GM18858 (cell line): ENCODE data around the gene FRMD4A.
"Not testable (repeated sequence)": the region's sequence is repeated elsewhere in the genome, so short reads cannot be mapped to it uniquely, and the experiment has no call there.

Experiments used
- ATAC-seq: cut with Tn5 transposase; IDR thresholded peaks from one replicate; pipeline ENCODE4 v1.9.1; 2021; ENCODE audit not compliant: unreplicated experiment

Gene FRMD4A

DNA sequence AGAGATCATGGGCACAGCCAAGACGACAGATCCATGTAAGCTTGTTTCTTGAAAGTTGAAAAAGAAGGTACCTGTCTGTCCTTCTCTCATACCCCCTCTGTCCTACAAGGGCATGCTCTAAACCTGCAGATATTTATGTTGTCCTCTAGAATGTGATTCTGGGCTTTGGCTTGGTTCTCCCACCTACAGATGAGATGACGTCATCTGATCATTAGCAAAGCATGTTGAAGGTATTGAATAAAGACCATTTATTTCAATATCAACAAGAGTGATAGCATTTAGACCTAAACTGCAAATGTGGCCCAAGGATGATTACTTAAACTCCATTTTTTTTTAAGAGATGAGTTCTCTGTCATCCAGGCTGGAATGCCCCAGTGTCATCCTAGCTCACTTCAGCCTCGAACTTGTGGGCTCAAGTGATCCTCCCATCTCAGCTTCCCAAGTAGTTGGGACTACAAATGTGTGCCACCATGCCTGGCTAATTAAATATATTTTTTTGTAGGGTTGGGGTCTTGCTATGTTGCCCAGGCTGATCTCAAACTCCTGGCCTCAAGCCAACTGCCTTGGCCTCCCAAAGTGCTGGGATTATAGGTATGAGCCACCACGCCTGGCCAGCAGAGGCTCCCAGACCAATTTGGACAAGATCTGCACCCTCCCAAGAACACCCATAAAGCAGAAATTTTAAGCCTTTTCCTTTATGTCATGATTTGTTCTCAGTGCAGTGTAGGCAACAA is 559.8 kb downstream of the FRMD4A start:
- ATAC-seq, result no peak

DNA sequence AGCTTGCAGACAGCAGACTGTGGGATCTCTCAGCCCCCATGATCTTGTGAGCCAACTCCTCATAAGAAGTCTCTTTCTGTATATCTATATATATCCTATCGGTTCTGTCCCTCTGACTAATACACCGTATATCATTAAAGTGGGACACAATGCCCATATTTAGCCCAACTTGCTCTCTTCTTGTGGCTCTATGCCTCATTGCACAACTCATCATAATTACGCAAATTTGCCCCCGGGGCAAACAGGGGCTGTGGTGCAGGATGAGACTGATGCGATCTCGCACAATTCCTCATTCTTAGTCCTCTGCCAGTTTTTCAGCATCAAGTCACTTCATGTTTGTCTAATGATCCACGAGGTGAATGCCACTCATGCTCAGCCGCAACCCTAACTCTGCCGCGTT is 560.8 kb downstream of the FRMD4A start:
- no peak for ATAC-seq

DNA sequence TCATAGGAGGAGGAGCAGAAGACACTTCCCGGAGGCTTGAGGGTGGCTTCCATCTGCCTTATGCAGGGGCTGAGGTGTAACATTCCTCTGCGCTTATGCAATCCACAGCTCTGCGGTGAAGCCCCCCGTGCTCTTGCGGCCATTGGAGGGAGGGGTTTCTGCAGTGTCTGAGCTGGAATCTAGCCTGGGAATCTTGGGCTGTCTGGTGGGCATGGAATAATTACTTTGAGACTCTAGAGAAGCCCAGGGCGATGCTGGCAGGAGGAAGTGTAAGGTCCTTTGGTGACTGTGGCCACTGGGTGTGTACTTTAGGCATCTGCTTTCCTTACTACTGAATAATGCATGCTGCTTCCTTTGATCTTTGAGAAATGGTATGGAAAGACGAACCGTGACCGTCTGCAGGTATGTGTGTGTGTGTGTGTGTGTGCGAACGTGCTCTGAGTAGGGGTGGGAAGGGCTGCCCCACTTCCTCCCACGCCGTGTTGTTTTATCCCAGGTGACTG is 563.0 kb downstream of the FRMD4A start:
- ATAC-seq, result no peak

DNA sequence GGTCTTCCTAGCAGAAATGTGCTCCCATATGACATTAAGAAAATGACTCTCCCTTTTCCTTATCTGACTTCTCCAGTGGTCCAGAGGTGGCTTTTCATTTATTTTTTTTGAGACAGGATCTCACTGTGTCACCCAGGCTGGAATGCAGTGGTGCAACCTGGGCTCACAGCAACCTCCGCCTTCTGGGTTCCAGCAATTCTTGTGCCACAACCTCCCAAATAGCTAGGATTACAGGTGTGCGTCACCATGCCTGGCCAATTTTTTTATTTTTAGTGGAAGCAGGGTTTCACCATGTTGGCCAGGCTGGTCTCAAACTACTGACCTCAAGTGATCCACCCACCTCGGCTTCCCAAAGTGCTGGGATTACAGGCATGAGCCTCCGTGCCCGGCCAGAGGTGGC is 563.6 kb downstream of the FRMD4A start:
- not testable (repeated sequence) for ATAC-seq

- ATAC-seq, result no peak
Measured at GRCh38 chr10:13765641-13766341, 564.9 kb downstream of the FRMD4A start.

- no peak for ATAC-seq
Measured at GRCh38 chr10:13761490-13762091, 569.1 kb downstream of the FRMD4A start.

DNA sequence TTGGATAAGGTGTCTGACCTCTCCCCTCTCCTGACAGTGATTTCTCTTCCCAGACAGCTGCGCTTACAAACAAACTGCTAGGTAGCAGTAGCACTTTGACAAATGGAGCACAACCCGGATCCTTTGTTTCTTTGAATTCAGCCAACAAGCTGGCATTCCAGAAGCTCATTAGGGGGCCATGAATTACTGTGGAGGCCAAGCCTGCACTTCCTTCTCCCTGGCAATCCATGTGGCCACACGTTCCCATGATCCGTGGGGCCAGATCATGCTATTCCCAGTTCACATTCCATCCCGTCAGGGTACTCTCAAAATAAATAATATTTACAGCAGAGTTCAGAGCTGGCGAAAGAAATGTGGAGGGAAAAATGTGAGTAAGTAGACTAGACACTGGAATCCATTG is 571.6 kb downstream of the FRMD4A start:
- ATAC-seq, result no peak

DNA sequence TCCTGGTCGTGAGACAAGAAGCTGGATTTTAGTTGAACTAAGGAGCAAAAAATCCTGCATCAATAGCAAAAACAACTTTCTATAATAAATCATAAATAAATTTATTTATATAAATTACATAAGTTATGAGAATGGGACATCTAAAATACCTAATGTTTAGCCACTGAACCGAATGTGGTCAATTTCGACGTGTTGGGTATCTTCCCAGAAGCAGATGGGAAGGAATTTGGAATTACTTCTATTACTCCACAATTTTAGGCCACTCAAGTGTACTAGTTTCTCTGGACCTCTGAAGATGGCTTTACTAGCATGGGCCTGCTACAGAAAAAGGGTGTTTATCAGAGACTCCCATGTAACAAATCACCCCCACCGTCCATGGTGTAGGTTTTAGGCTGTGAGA is 572.0 kb downstream of the FRMD4A start:
- no peak for ATAC-seq

- ATAC-seq, result no peak
Measured at GRCh38 chr10:13758312-13758711, 572.4 kb downstream of the FRMD4A start.

DNA sequence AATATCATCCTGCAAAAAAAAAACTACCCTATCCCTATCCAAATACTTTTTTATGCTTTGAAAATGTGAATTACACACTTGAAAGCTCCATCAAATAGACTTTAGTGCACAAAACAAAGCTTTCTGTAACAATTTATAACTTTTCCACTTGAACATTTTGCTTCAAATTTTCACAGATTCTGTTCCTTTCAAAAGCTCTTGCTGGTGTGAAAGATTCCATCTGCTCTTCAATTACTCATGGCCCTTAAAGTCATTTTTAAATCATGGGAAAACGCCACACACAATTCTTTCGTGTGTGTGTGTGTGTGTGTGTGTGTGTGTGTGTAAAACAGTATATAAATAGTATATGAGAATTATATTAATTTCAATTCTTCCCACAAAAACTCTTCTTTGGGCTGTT is 576.4 kb downstream of the FRMD4A start:
- ATAC-seq, result no peak

DNA sequence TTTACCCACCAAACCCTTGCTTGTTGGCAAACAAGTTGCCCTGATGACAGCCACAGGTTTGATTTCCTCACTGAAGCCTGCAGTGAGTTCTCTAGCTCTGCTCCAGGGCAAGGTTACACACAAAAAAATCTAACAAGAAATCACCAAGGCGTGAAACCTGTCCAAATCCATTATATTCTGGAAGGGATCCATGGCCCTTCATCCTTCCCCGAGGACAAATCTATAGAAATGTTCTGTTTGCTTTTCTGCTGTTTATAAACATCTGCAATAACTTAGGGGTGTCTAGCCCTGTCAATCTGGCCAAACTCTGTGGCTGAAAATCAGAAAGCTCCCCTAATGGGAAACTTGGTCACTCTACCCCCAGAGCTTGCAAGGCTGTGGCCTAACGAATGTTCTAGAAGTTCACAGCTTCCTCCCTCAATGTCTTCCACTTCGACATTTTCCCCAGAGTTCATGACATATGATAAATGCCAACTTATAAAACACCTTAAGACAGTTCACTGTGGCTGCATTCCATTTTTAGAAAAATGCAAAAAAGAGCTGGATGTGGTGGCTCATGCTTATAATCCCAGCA is 579.4 kb downstream of the FRMD4A start:
- no peak for ATAC-seq

- ATAC-seq, result no peak
Measured at GRCh38 chr10:13750299-13751190, 580.2 kb downstream of the FRMD4A start.

DNA sequence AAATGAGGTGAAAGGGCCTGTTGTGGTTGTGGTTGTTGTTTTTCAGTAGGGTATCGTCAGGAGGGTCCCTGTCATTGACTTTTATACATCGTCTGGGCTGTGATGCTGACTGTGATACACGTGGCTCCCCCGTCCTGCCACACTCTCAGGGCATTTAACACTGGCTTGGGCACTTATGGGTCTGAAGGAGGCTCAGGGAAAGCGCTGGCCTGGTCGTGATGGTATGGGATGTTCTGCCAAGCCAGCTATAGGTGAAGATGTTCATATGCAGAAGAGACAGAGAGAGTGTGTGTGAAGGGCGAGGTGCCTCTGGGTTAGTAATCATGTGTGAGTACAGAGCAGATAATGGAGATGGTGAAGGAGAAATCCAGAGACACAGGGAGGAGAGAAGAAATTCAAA is 585.5 kb downstream of the FRMD4A start:
- ATAC-seq, result no peak

DNA sequence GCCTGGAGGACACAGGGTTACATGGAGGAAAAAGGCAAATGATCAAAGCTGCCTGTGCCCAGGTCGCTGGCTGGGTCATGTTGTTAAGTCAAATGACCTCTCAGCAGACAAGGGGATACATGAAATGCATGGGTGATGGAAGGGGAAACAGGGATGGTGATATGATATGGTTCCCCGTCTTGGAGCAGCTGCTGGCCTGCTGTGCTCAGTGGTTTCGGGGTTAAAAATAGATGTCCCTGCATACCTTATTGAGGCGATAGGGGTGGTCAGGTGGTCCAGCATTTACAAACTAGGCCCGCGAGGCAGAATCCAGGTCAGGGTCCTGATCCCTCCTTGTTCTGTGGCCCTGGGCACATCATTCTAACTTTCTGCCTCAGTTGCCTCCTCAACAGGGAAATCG is 586.8 kb downstream of the FRMD4A start:
- ATAC-seq, result no peak

GRCh38 chr10:13743101-13743693 is 587.5 kb downstream of the FRMD4A start:
- no peak for ATAC-seq

DNA sequence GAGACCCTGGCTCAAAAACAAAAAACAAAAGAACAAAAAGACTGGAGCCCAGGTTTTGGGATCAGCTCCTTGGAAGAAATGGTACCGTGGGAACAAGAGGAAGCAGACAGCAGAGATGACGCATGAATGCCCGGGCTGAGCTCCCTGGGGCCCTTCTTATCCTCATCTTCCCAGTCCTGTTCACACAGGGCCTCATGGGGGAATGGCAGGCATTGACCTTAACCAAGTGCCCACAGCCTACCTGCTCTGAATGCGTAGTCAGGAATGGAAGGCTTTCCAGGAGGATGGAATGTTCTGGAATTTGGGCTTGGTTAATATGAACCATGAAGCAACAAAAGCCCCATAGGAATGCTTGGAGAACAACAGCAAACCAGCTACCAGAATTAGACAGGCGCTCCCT is 589.3 kb downstream of the FRMD4A start:
- ATAC-seq, result no peak

- no peak for ATAC-seq
Measured at GRCh38 chr10:13740461-13740860, 590.3 kb downstream of the FRMD4A start.

GRCh38 chr10:13739183-13739582 is 591.5 kb downstream of the FRMD4A start:
- ATAC-seq, result no peak

DNA sequence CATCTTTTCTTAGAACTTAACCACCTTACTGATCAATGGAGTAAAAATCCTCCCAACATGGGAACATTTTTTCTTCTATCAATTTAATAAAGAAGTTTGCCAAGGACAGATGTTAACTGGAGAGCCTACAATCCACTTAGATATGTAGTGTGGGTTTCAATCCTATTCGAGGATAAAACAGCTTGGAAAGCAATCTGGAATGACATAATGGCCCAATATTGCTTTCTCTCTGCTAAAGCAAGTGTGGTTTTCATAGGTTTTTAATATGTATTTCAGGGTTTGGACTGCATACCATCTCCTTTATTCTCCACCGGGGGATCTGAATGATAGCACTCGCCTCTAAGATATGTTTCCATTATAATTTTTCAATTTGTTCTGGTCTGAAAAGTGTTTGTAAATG is 594.2 kb downstream of the FRMD4A start:
- no peak for ATAC-seq

- no peak for ATAC-seq
Measured at GRCh38 chr10:13734151-13734550, 596.6 kb downstream of the FRMD4A start.
